Calu3 (cell line): ENCODE measurements around the gene LGALS12. TPM values are rescaled to one million over a fixed set of nuclear protein-coding genes. Genes with fewer than 3 reads are reported as not detected.

ENCODE experiments used
- BruUV-seq: library from RNA; stranded (reverse); fragments of 400-500 nt; replicated peaks from 2 replicates; lab custom pipeline; 2021; lab: Mats Ljungman, UMichigan
- CTCF ChIA-PET: fragments of 300-600 bp; sonication (Branson Sonifier 250); formaldehyde crosslinking; loops from one replicate; lab custom pipeline; 2022; ENCODE audit warnings: antibody characterized with exemption; lab: Charles Lee
- DNase-seq: peaks from one replicate; pipeline ENCODE4 v3.0.0; 2022
- H3K27ac Mint-ChIP-seq: one replicate; pipeline ENCODE4 v1.8.0; 2022; ENCODE audit warnings: mixed read lengths; ENCODE audit not compliant: unreplicated experiment
- H3K27me3 Mint-ChIP-seq: one replicate; pipeline ENCODE4 v1.8.0; 2022; ENCODE audit warnings: mixed read lengths; ENCODE audit not compliant: unreplicated experiment
- H3K36me3 Mint-ChIP-seq: one replicate; pipeline ENCODE4 v1.8.0; 2022; ENCODE audit warnings: mild to moderate bottlenecking, moderate library complexity, mixed read lengths; ENCODE audit not compliant: insufficient read depth, unreplicated experiment
- H3K4me1 Mint-ChIP-seq: one replicate; pipeline ENCODE4 v1.8.0; 2022; ENCODE audit warnings: mild to moderate bottlenecking, low read depth, mixed read lengths; ENCODE audit not compliant: unreplicated experiment
- H3K4me3 Mint-ChIP-seq: one replicate; pipeline ENCODE4 v1.8.0; 2022; ENCODE audit warnings: mild to moderate bottlenecking, low read depth, moderate library complexity, mixed read lengths; ENCODE audit not compliant: unreplicated experiment
- H3K9me3 Mint-ChIP-seq: one replicate; pipeline ENCODE4 v1.8.0; 2022; ENCODE audit warnings: low read depth, mixed read lengths; ENCODE audit not compliant: unreplicated experiment
- CTCF ChIP-seq: fragments of 200-600 bp; IDR thresholded peaks from one replicate; pipeline ENCODE4 v1.8.0; 2022; ENCODE audit warnings: antibody characterized with exemption; ENCODE audit not compliant: unreplicated experiment
- intact Hi-C: fragments of 100-400 bp; cut with micrococcal nuclease; formaldehyde crosslinking; loops from one replicate; pipeline ENCODE4 v1.10.0; 2022; ENCODE audit not compliant: unreplicated experiment
- total RNA-seq: library from RNA; stranded (reverse); gene quantifications from 2 replicates; pipeline ENCODE4 v1.2.3, GENCODE V29; 2022

Gene LGALS12
- total RNA-seq, 1 experiment from 2014 or later: not detected

- H3K27me3 Mint-ChIP-seq: no peaks in the 10 kb centered on the region
- H3K27ac Mint-ChIP-seq: no peak overlapping the region
Observed at GRCh38 chr11:63494975-63495374, 10.9 kb upstream of the LGALS12 start.

GRCh38 chr11:63499874-63500273 lies 6.0 kb upstream of the LGALS12 start:
- Mint-ChIP-seq H3K27ac (no peak overlapping the region), H3K4me1 (peaks cover 26% of the 10 kb centered on the region), H3K36me3 (peaks cover 4% of the 10 kb centered on the region), H3K27me3 (no peaks in the 10 kb centered on the region), H3K4me3 (no peak overlapping the region), H3K9me3 (peaks cover 21% of the 10 kb centered on the region)
- no peak for DNase-seq
- intact Hi-C loops: no loop called here
- CTCF ChIA-PET: no interaction called here
- no TSS peak for BruUV-seq
- no peak for TF ChIP-seq CTCF

More at GRCh38 chr11:63494975-63495374, 10.9 kb upstream of the LGALS12 start:
- H3K36me3 Mint-ChIP-seq: peaks cover 4% of the 10 kb centered on the region
- intact Hi-C loops: no loop called here
- H3K4me1 Mint-ChIP-seq: peaks cover 45% of the 10 kb centered on the region
- no peak overlapping the region for H3K4me3 Mint-ChIP-seq
- TF ChIP-seq CTCF: no peak
- peaks cover 21% of the 10 kb centered on the region for H3K9me3 Mint-ChIP-seq
- DNase-seq: no peak
- BruUV-seq: no TSS peak
- CTCF ChIA-PET: interaction anchor here (1.1 to 1.3 kb wide), 2 partner anchors 13 to 72 kb away, joined by 3 to 5 read pairs; no protein-coding TSS in a partner anchor

- CTCF ChIA-PET: no interaction called here
- H3K9me3 Mint-ChIP-seq: peaks cover 15% of the 10 kb centered on the region
Observed at GRCh38 chr11:63501236-63501635, 4.6 kb upstream of the LGALS12 start.

GRCh38 chr11:63502252-63502820 lies 3.5 kb upstream of the LGALS12 start:
- BruUV-seq: no TSS peak
- Mint-ChIP-seq H3K36me3 (peaks cover 4% of the 10 kb centered on the region), H3K9me3 (peaks cover 11% of the 10 kb centered on the region), H3K27ac (no peak overlapping the region), H3K4me3 (no peak overlapping the region), H3K4me1 (peaks cover 20% of the 10 kb centered on the region), H3K27me3 (no peaks in the 10 kb centered on the region)
- DNase-seq: no peak
- CTCF ChIA-PET: interaction anchor here (0.6 kb wide), 1 partner anchor 11 kb away, joined by 6 read pairs; no protein-coding TSS in a partner anchor
- intact Hi-C loops: no loop called here
- no peak for TF ChIP-seq CTCF

More at GRCh38 chr11:63501236-63501635, 4.6 kb upstream of the LGALS12 start:
- Mint-ChIP-seq H3K36me3 (peaks cover 4% of the 10 kb centered on the region), H3K27ac (no peak overlapping the region), H3K4me3 (no peak overlapping the region), H3K27me3 (no peaks in the 10 kb centered on the region), H3K4me1 (peaks cover 20% of the 10 kb centered on the region)
- intact Hi-C loops: no loop called here
- TF ChIP-seq CTCF: no peak
- no peak for DNase-seq
- no TSS peak for BruUV-seq
